Cardiac septum (tissue), 1 donor: ENCODE results near the gene UGP2. TPM values are rescaled to one million over a fixed set of nuclear protein-coding genes. Genes with fewer than 3 reads are reported as not detected.

Experiments used
- total RNA-seq: library from RNA; stranded (reverse); fragmentation: NEBNext Ultra II Directional; extraction: Animal tissue kit (Norgen Biotek cat#: 25700); gene quantifications from one replicate; pipeline ENCODE4 v1.2.1, GENCODE V29; 2021
- donor health status: DM: no; HTN: no; CAD: no.

The UGP2 gene
- total RNA-seq, 1 donor from 2014 or later: 327 TPM

Other genes starting within 250 kb of the UGP2 start
- 12.7 TPM for gene VPS54, start 177.5 kb downstream of the UGP2 start, total RNA-seq